ENCODE results near the gene TMEM273.
A peak's percentile ranks its signal among the peaks of the same experiment; 100 is the strongest.

Gene TMEM273

DNA sequence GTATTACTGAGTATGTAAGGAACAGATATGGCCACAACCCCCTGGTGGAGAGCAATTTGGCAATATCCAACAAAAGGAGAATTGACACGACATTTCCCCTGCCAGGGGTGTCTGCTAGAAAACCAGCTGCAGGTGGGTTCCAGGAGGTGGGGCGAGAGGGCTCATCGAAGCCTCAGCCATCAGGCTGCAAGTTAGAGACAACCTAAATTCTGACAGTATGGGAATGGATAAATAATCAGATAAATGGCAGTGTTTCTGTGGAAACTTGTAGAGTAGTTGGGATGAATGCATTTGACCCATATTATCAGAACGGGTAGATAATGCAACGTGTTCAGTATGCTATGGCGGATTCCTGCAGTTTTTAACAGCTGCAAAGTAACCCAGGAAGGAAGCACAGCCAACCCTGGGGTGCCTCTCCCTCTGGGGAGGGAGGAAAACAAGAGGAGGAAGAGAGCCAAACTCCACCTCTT lies 3.5 kb downstream of the TMEM273 start:
- H3K4me3 ChIP-seq (ENCODE audit: low read depth, low read length): no peak overlapping the region
- no peak for DNase-seq (ENCODE audit: low read depth)
- TF ChIP-seq CTCF (IDR thresholded peaks at IDR 0.05; ENCODE audit: insufficient read depth, low read depth, low read length, missing control alignments): no peak

GRCh38 chr10:49183596-49184542 lies 4.3 kb downstream of the TMEM273 start:
- peak; percentile 48 for DNase-seq (ENCODE audit: low read depth)
- H3K4me3 ChIP-seq (ENCODE audit: low read depth, low read length): no peak overlapping the region
- TF ChIP-seq CTCF (IDR thresholded peaks at IDR 0.05; ENCODE audit: insufficient read depth, low read depth, low read length, missing control alignments): no peak

DNA sequence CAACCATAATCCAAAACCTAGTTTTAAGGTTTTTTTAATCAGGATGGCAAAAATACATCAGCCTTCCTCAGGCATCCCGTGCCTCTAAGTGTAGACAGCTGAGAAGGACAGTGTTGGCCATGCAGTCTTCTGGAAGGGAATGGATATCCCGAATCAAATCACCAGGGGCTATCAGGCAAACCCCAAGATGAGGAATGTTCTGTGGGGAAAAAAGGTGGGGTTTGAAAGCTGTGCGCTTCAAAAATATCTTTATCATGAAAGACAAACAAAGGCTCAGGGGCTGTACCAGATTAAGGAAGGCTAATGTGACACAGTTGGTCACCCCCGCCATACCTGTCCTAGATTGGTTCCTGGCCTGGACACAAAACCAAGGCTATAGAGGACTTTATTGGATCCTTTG lies 5.4 kb downstream of the TMEM273 start:
- no peak for TF ChIP-seq CTCF (IDR thresholded peaks at IDR 0.05; ENCODE audit: insufficient read depth, low read depth, low read length, missing control alignments)
- DNase-seq (ENCODE audit: low read depth): no peak

DNA sequence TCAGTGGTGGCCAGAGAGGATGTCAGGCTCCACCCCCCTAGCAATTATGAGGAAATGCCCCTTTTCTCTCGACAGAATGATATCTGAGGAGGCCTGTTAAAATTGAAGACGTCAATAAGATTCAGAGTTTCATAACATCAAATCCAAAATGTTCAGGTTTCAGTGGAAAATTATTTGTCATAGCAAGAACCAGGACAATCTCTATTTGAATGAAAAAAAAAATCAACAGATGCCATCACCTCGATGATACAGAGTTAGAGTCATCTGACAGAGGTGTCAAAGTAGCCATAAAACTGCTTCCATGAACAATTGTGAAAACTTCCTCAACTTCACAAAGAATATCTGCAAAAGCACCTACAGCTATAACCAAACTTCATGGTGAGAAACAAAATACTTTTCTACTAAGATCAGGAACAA lies 7.7 kb downstream of the TMEM273 start:
- H3K4me3 ChIP-seq (ENCODE audit: low read depth, low read length): no peak overlapping the region
- DNase-seq (ENCODE audit: low read depth): no peak
- TF ChIP-seq CTCF (IDR thresholded peaks at IDR 0.05; ENCODE audit: insufficient read depth, low read depth, low read length, missing control alignments): no peak

More for the DNA sequence above, 5.4 kb downstream of the TMEM273 start:
- H3K4me3 ChIP-seq (ENCODE audit: low read depth, low read length): no peak overlapping the region

GRCh38 chr10:49179699-49180443 lies 8.3 kb downstream of the TMEM273 start:
- no peak for DNase-seq (ENCODE audit: low read depth)

More at GRCh38 chr10:49179699-49180443, 8.3 kb downstream of the TMEM273 start:
- H3K4me3 ChIP-seq (ENCODE audit: low read depth, low read length): no peak overlapping the region
- no peak for TF ChIP-seq CTCF (IDR thresholded peaks at IDR 0.05; ENCODE audit: insufficient read depth, low read depth, low read length, missing control alignments)

Measured in GM12865 (cell line).